WTC11 (cell line): Measurements from ENCODE around the gene ETV7. TPM values are rescaled to one million over a fixed set of nuclear protein-coding genes. Genes with fewer than 3 reads are reported as not detected.

Source experiments
- ATAC-seq: fragments of 200-7000 bp; cut with Tn5 transposase; 2 replicates; pipeline ENCODE4 v1.10.0; 2021; ENCODE audit warnings: mild to moderate bottlenecking, moderate library complexity
- CTCF ChIA-PET: fragments of 300-600 bp; sonication (Branson Sonifier 250); formaldehyde crosslinking; loops from one replicate; lab custom pipeline; 2021; ENCODE audit warnings: antibody characterized with exemption; lab: Charles Lee
- POLR2A ChIA-PET: fragments of 350-600 bp; sonication (Branson Sonifier 250); formaldehyde crosslinking; loops from one replicate; lab custom pipeline; 2021; ENCODE audit warnings: antibody characterized with exemption; lab: Charles Lee
- DNase-seq: peaks from one replicate; pipeline ENCODE4 v3.0.0; 2021; ENCODE audit warnings: low spot score
- H3K27ac Mint-ChIP-seq: 2 replicates; pipeline ENCODE4 v1.8.0; 2021; ENCODE audit warnings: mixed read lengths
- H3K27me3 Mint-ChIP-seq: 2 replicates; pipeline ENCODE4 v1.8.0; 2021; ENCODE audit warnings: low read depth, mild to moderate bottlenecking, moderate library complexity, mixed read lengths
- H3K36me3 Mint-ChIP-seq: 2 replicates; pipeline ENCODE4 v1.8.0; 2021; ENCODE audit warnings: mixed read lengths
- H3K4me1 Mint-ChIP-seq: 2 replicates; pipeline ENCODE4 v1.8.0; 2022; ENCODE audit warnings: mixed read lengths
- H3K4me3 Mint-ChIP-seq: 2 replicates; pipeline ENCODE4 v1.8.0; 2021; ENCODE audit warnings: mild to moderate bottlenecking, moderate library complexity, mixed read lengths
- H3K9me3 Mint-ChIP-seq: 2 replicates; pipeline ENCODE4 v1.8.0; 2021; ENCODE audit warnings: mixed read lengths
- ATF1 ChIP-seq: sonication (generic); formaldehyde crosslinking; IDR thresholded peaks from 2 replicates; pipeline ENCODE4 v1.8.1; 2023; ENCODE audit warnings: mild to moderate bottlenecking, moderate library complexity, missing genetic modification reagents
- ATF6 ChIP-seq: sonication (generic); formaldehyde crosslinking; IDR thresholded peaks from 2 replicates; pipeline ENCODE4 v1.8.1; 2023; ENCODE audit warnings: mild to moderate bottlenecking, missing genetic modification reagents
- CDX4 ChIP-seq: fragments of 250-450 bp; sonication (Bioruptor Pico); IDR thresholded peaks from 2 replicates; pipeline ENCODE4 v1.9.0; 2021; ENCODE audit warnings: moderate library complexity, mild to moderate bottlenecking, inconsistent platforms, borderline replicate concordance
- CREB1 ChIP-seq: sonication (generic); formaldehyde crosslinking; IDR thresholded peaks from 2 replicates; pipeline ENCODE4 v1.8.0; 2023; ENCODE audit warnings: mild to moderate bottlenecking, missing genetic modification reagents
- FOXK1 ChIP-seq: sonication (generic); formaldehyde crosslinking; IDR thresholded peaks from 2 replicates; pipeline ENCODE4 v1.8.0; 2022; ENCODE audit warnings: mild to moderate bottlenecking, moderate library complexity, missing genetic modification reagents
- MYBL2 ChIP-seq: sonication (generic); formaldehyde crosslinking; IDR thresholded peaks from 2 replicates; pipeline ENCODE4 v1.8.1; 2023; ENCODE audit warnings: mild to moderate bottlenecking, moderate library complexity, missing genetic modification reagents
- OVOL2 ChIP-seq: fragments of 250-450 bp; sonication (Bioruptor Pico); IDR thresholded peaks from 2 replicates; pipeline ENCODE4 v1.9.0; 2021; ENCODE audit warnings: mild to moderate bottlenecking, borderline replicate concordance
- SMAD3 ChIP-seq: sonication (generic); formaldehyde crosslinking; IDR thresholded peaks from 2 replicates; pipeline ENCODE4 v1.8.0; 2022; ENCODE audit warnings: missing genetic modification reagents, mild to moderate bottlenecking, borderline replicate concordance
- ZBTB21 ChIP-seq: sonication (generic); formaldehyde crosslinking; IDR thresholded peaks from 2 replicates; pipeline ENCODE4 v1.8.1; 2023; ENCODE audit warnings: mild to moderate bottlenecking, missing genetic modification reagents, borderline replicate concordance
- ZNF416 ChIP-seq: fragments of 250-450 bp; sonication (Bioruptor Pico); IDR thresholded peaks from 2 replicates; pipeline ENCODE4 v1.9.0; 2021; ENCODE audit warnings: mild to moderate bottlenecking, inconsistent platforms
- total RNA-seq: library from RNA; stranded (reverse); gene quantifications from 3 replicates; pipeline ENCODE4 v1.2.3, GENCODE V29; 2021
- TF ChIP-seq, protein P1 (sequence below): sonication (generic); formaldehyde crosslinking; IDR thresholded peaks from 2 replicates; pipeline ENCODE4 v1.8.1; 2023; ENCODE audit warnings: mild to moderate bottlenecking, missing genetic modification reagents
- TF ChIP-seq, protein P2 (sequence below): sonication (generic); formaldehyde crosslinking; IDR thresholded peaks from 2 replicates; pipeline ENCODE4 v1.8.0; 2023; ENCODE audit warnings: missing genetic modification reagents, mild to moderate bottlenecking, borderline replicate concordance
- TF ChIP-seq, protein P3 (sequence below): fragments of 250-450 bp; sonication (Bioruptor Pico); IDR thresholded peaks from 2 replicates; pipeline ENCODE4 v2.1.2; 2022; ENCODE audit warnings: mild to moderate bottlenecking, moderate library complexity

ETV7 gene
- total RNA-seq, 1 experiment from 2014 or later = 0.68 TPM

- no peaks in the 10 kb centered on the region; the same call in 1 of the 2 replicates for H3K4me1 Mint-ChIP-seq
- H3K9me3 Mint-ChIP-seq = no peaks in the 10 kb centered on the region
- H3K4me3 Mint-ChIP-seq = no peak overlapping the region
- TF ChIP-seq OVOL2 (CRISPR knock-in tag) (no peak), CDX4 (no peak), FOXK1 (CRISPR knock-in tag) (no peak), ZBTB21 (no peak), SMAD3 (CRISPR knock-in tag) (no peak)
- TF ChIP-seq, protein P1, sequence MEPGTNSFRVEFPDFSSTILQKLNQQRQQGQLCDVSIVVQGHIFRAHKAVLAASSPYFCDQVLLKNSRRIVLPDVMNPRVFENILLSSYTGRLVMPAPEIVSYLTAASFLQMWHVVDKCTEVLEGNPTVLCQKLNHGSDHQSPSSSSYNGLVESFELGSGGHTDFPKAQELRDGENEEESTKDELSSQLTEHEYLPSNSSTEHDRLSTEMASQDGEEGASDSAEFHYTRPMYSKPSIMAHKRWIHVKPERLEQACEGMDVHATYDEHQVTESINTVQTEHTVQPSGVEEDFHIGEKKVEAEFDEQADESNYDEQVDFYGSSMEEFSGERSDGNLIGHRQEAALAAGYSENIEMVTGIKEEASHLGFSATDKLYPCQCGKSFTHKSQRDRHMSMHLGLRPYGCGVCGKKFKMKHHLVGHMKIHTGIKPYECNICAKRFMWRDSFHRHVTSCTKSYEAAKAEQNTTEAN (CRISPR knock-in tag) = no peak
- no peak overlapping the region for H3K27ac Mint-ChIP-seq
- no peaks in the 10 kb centered on the region for H3K36me3 Mint-ChIP-seq
- no peak for DNase-seq
- peak; percentile 50 for ATAC-seq
- ChIA-PET POLR2A (no interaction called here), CTCF (interaction anchor here (0.6 to 5.4 kb wide), 6 partner anchors 10 to 225 kb away, joined by 3 to 32 read pairs (median 8); no protein-coding TSS in a partner anchor)
- H3K27me3 Mint-ChIP-seq = no peaks in the 10 kb centered on the region
These were observed 68.1 kb downstream of the ETV7 start for GRCh38 chr6:36319436-36319762.

GRCh38 chr6:36318690-36319435 lies 68.6 kb downstream of the ETV7 start:
- POLR2A ChIA-PET = no interaction called here
- no peak for DNase-seq

More at GRCh38 chr6:36318690-36319435, 68.6 kb downstream of the ETV7 start:
- CTCF ChIA-PET = interaction anchor here (0.6 to 5.4 kb wide), 7 partner anchors 11 to 224 kb away, joined by 3 to 32 read pairs (median 6); no protein-coding TSS in a partner anchor
- Mint-ChIP-seq H3K27ac (no peak overlapping the region), H3K9me3 (no peaks in the 10 kb centered on the region), H3K36me3 (no peaks in the 10 kb centered on the region), H3K27me3 (no peaks in the 10 kb centered on the region)
- peak; percentile 39 for ATAC-seq
- no peak for TF ChIP-seq CREB1 (CRISPR knock-in tag)
- TF ChIP-seq ATF6 (CRISPR knock-in tag) = no peak
- TF ChIP-seq, protein P2, sequence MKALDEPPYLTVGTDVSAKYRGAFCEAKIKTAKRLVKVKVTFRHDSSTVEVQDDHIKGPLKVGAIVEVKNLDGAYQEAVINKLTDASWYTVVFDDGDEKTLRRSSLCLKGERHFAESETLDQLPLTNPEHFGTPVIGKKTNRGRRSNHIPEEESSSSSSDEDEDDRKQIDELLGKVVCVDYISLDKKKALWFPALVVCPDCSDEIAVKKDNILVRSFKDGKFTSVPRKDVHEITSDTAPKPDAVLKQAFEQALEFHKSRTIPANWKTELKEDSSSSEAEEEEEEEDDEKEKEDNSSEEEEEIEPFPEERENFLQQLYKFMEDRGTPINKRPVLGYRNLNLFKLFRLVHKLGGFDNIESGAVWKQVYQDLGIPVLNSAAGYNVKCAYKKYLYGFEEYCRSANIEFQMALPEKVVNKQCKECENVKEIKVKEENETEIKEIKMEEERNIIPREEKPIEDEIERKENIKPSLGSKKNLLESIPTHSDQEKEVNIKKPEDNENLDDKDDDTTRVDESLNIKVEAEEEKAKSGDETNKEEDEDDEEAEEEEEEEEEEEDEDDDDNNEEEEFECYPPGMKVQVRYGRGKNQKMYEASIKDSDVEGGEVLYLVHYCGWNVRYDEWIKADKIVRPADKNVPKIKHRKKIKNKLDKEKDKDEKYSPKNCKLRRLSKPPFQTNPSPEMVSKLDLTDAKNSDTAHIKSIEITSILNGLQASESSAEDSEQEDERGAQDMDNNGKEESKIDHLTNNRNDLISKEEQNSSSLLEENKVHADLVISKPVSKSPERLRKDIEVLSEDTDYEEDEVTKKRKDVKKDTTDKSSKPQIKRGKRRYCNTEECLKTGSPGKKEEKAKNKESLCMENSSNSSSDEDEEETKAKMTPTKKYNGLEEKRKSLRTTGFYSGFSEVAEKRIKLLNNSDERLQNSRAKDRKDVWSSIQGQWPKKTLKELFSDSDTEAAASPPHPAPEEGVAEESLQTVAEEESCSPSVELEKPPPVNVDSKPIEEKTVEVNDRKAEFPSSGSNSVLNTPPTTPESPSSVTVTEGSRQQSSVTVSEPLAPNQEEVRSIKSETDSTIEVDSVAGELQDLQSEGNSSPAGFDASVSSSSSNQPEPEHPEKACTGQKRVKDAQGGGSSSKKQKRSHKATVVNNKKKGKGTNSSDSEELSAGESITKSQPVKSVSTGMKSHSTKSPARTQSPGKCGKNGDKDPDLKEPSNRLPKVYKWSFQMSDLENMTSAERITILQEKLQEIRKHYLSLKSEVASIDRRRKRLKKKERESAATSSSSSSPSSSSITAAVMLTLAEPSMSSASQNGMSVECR (CRISPR knock-in tag) = no peak
- TF ChIP-seq ZNF416 (CRISPR knock-in tag) = no peak
- no peak for TF ChIP-seq ATF1 (CRISPR knock-in tag)
- TF ChIP-seq, protein P3, sequence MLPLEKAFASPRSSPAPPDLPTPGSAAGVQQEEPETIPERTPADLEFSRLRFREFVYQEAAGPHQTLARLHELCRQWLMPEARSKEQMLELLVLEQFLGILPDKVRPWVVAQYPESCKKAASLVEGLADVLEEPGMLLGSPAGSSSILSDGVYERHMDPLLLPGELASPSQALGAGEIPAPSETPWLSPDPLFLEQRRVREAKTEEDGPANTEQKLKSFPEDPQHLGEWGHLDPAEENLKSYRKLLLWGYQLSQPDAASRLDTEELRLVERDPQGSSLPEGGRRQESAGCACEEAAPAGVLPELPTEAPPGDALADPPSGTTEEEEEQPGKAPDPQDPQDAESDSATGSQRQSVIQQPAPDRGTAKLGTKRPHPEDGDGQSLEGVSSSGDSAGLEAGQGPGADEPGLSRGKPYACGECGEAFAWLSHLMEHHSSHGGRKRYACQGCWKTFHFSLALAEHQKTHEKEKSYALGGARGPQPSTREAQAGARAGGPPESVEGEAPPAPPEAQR (CRISPR knock-in tag) = no peak
- TF ChIP-seq MYBL2 = no peak
- TF ChIP-seq, all 79 proteins: peak for 0
- peaks cover 5% of the 10 kb centered on the region for H3K4me1 Mint-ChIP-seq
- no peak overlapping the region for H3K4me3 Mint-ChIP-seq
